Activated CD4-positive, alpha-beta T cell treated with anti-CD3 and anti-CD28 coated beads for 36 hours (primary cell): Measurements from ENCODE around the gene QRFP. TPM values are rescaled to one million over a fixed set of nuclear protein-coding genes. Genes with fewer than 3 reads are reported as not detected.

Experiments
- ATAC-seq: fragments of 200-7000 bp; cut with Tn5 transposase; one replicate; pipeline ENCODE4 v1.10.0; 2021; ENCODE audit warnings: mild to moderate bottlenecking, moderate library complexity
- CTCF ChIA-PET: fragments of 350-600 bp; sonication (Branson Sonifier 250); formaldehyde crosslinking; loops from one replicate; lab custom pipeline; 2021; ENCODE audit warnings: antibody characterized with exemption; lab: Charles Lee
- POLR2A ChIA-PET: fragments of 350-600 bp; sonication (Branson Sonifier 250); formaldehyde crosslinking; loops from one replicate; lab custom pipeline; 2021; ENCODE audit warnings: antibody characterized with exemption, inconsistent platforms; lab: Charles Lee
- DNase-seq: peaks from one replicate; pipeline ENCODE4 v3.0.0-alpha.2; 2020
- H3K27ac Mint-ChIP-seq: one replicate; pipeline ENCODE4 v1.8.0; 2021; ENCODE audit warnings: mixed read lengths
- H3K27me3 Mint-ChIP-seq: one replicate; pipeline ENCODE4 v1.8.0; 2021; ENCODE audit warnings: mixed read lengths
- H3K36me3 Mint-ChIP-seq: one replicate; pipeline ENCODE4 v1.8.0; 2021; ENCODE audit warnings: low read depth, mixed read lengths
- H3K4me1 Mint-ChIP-seq: one replicate; pipeline ENCODE4 v1.8.0; 2021; ENCODE audit warnings: mixed read lengths
- H3K4me3 Mint-ChIP-seq: one replicate; pipeline ENCODE4 v1.8.0; 2021; ENCODE audit warnings: mild to moderate bottlenecking, moderate library complexity, mixed read lengths
- H3K9me3 Mint-ChIP-seq: one replicate; pipeline ENCODE4 v1.8.0; 2021; ENCODE audit warnings: low read depth, mixed read lengths
- intact Hi-C, 2 experiments: fragments of 100-400 bp; cut with DNase I in 1 of 2; cut with micrococcal nuclease in 1 of 2; formaldehyde crosslinking; loops; one replicate each; pipeline versions ENCODE4 v1.14.2 to v1.15.1; 2022 to 2024; cut with DNase I, micrococcal nuclease
- total RNA-seq, 2 experiments: library from RNA; stranded (reverse); gene quantifications; one replicate each; pipeline ENCODE4 v1.2.3, GENCODE V29; 2021

QRFP gene
- total RNA-seq, 2 experiments from 2014 or later = not detected

- POLR2A ChIA-PET = no interaction called here
- no peaks in the 10 kb centered on the region for H3K9me3 Mint-ChIP-seq
- H3K27me3 Mint-ChIP-seq = no peaks in the 10 kb centered on the region
- H3K36me3 Mint-ChIP-seq = no peaks in the 10 kb centered on the region
- CTCF ChIA-PET = interaction anchor here (0.6 to 2.7 kb wide), 3 partner anchors 17 to 146 kb away, joined by 3 to 10 read pairs (median 7); no protein-coding TSS in a partner anchor
- no peak for ATAC-seq
- H3K27ac Mint-ChIP-seq = no peak overlapping the region
- intact Hi-C loops = no loop called here
- no peak for DNase-seq
- H3K4me3 Mint-ChIP-seq = no peak overlapping the region
- peaks cover 11% of the 10 kb centered on the region for H3K4me1 Mint-ChIP-seq
These were observed 49.9 kb downstream of the QRFP start for GRCh38 chr9:130846487-130847305.

- H3K27ac Mint-ChIP-seq = no peak overlapping the region
- peaks cover 11% of the 10 kb centered on the region for H3K4me1 Mint-ChIP-seq
- no peaks in the 10 kb centered on the region for H3K36me3 Mint-ChIP-seq
- no peak for ATAC-seq
- H3K4me3 Mint-ChIP-seq = no peak overlapping the region
- no peak for DNase-seq
- intact Hi-C loops = no loop called here
- no peaks in the 10 kb centered on the region for H3K27me3 Mint-ChIP-seq
- H3K9me3 Mint-ChIP-seq = no peaks in the 10 kb centered on the region
- POLR2A ChIA-PET = no interaction called here
- CTCF ChIA-PET = interaction anchor here (0.6 to 2.7 kb wide), 4 partner anchors 18 to 200 kb away, joined by 3 to 10 read pairs (median 5); no protein-coding TSS in a partner anchor
These were observed 50.6 kb downstream of the QRFP start for GRCh38 chr9:130845901-130846481.

- ChIA-PET CTCF (interaction anchor here (0.9 to 2.7 kb wide), 3 partner anchors 19 to 201 kb away, joined by 3 to 10 read pairs (median 7); no protein-coding TSS in a partner anchor), POLR2A (no interaction called here)
- ATAC-seq = no peak
These were observed 51.4 kb downstream of the QRFP start for GRCh38 chr9:130845254-130845653.

GRCh38 chr9:130844044-130844451 is 52.6 kb downstream of the QRFP start:
- intact Hi-C loops = no loop called here
- ATAC-seq (no peak), DNase-seq (no peak)
- Mint-ChIP-seq H3K36me3 (no peaks in the 10 kb centered on the region), H3K27ac (no peak overlapping the region), H3K4me1 (peaks cover 8% of the 10 kb centered on the region), H3K27me3 (no peaks in the 10 kb centered on the region), H3K9me3 (no peaks in the 10 kb centered on the region), H3K4me3 (no peak overlapping the region)
- POLR2A ChIA-PET = interaction anchor here (0.6 kb wide), 1 partner anchor 133 kb away, joined by 3 read pairs; no protein-coding TSS in a partner anchor
- CTCF ChIA-PET = interaction anchor here (0.7 kb wide), 1 partner anchor 14 kb away, joined by 3 read pairs; no protein-coding TSS in a partner anchor

More at GRCh38 chr9:130845254-130845653, 51.4 kb downstream of the QRFP start:
- Mint-ChIP-seq H3K9me3 (no peaks in the 10 kb centered on the region), H3K27me3 (no peaks in the 10 kb centered on the region), H3K4me3 (no peak overlapping the region), H3K4me1 (peaks cover 11% of the 10 kb centered on the region), H3K27ac (no peak overlapping the region), H3K36me3 (no peaks in the 10 kb centered on the region)
- intact Hi-C loops = no loop called here
- no peak for DNase-seq

- DNase-seq = no peak
- POLR2A ChIA-PET = interaction anchor here (0.6 kb wide), 1 partner anchor 132 kb away, joined by 3 read pairs; no protein-coding TSS in a partner anchor
- intact Hi-C loops = no loop called here
- CTCF ChIA-PET = interaction anchor here (0.7 kb wide), 1 partner anchor 14 kb away, joined by 3 read pairs; no protein-coding TSS in a partner anchor
- Mint-ChIP-seq H3K9me3 (no peaks in the 10 kb centered on the region), H3K27ac (no peak overlapping the region), H3K36me3 (no peaks in the 10 kb centered on the region), H3K4me1 (peaks cover 12% of the 10 kb centered on the region), H3K4me3 (no peak overlapping the region), H3K27me3 (no peaks in the 10 kb centered on the region)
- ATAC-seq = no peak
These were observed 53.3 kb downstream of the QRFP start for GRCh38 chr9:130843049-130843908.

Other genes starting within 250 kb of the QRFP start
- gene PRDM12, start 232.2 kb downstream of the QRFP start, total RNA-seq = under 1 TPM in 1 of 2 experiments, not detected in 1; 0.09 TPM
- gene EXOSC2, start 203.0 kb downstream of the QRFP start, total RNA-seq = 10 to 100 TPM; 67.9 to 86.0 TPM
- gene ABL1, start 61.6 kb downstream of the QRFP start, total RNA-seq = 10 to 100 TPM; 31.8 to 32.3 TPM
- not detected for gene FIBCD1, start 42.4 kb upstream of the QRFP start, total RNA-seq
- under 1 TPM; 0.40 to 0.59 TPM for gene LAMC3, start 112.4 kb upstream of the QRFP start, total RNA-seq
- gene AIF1L, start 199.7 kb upstream of the QRFP start, total RNA-seq = 1 to 10 TPM; 1.0 to 1.4 TPM
- gene NUP214, start 228.8 kb upstream of the QRFP start, total RNA-seq = 10 to 100 TPM; 61.4 to 97.7 TPM